Endothelial cell (in vitro differentiated cells): ENCODE results near the gene LPP. TPM values are rescaled to one million over a fixed set of nuclear protein-coding genes. Genes with fewer than 3 reads are reported as not detected.

Experiments used
- DNase-seq: peaks from one replicate; pipeline ENCODE4 v3.0.0; 2021; ENCODE audit warnings: low spot score
- H3K27ac Mint-ChIP-seq: one replicate; pipeline ENCODE4 v1.8.0; 2021; ENCODE audit warnings: mixed read lengths, inconsistent platforms; ENCODE audit not compliant: unreplicated experiment
- H3K27me3 Mint-ChIP-seq: one replicate; pipeline ENCODE4 v1.8.0; 2021; ENCODE audit warnings: mild to moderate bottlenecking, moderate library complexity, mixed read lengths, inconsistent platforms; ENCODE audit not compliant: unreplicated experiment
- H3K36me3 Mint-ChIP-seq: one replicate; pipeline ENCODE4 v1.8.0; 2021; ENCODE audit warnings: mild to moderate bottlenecking, low read depth, mixed read lengths, inconsistent platforms; ENCODE audit not compliant: unreplicated experiment
- H3K4me1 Mint-ChIP-seq: one replicate; pipeline ENCODE4 v1.8.0; 2021; ENCODE audit warnings: mild to moderate bottlenecking, mixed read lengths, inconsistent platforms; ENCODE audit not compliant: unreplicated experiment
- H3K4me3 Mint-ChIP-seq: one replicate; pipeline ENCODE4 v1.8.0; 2021; ENCODE audit warnings: mild to moderate bottlenecking, mixed read lengths, inconsistent platforms; ENCODE audit not compliant: unreplicated experiment
- H3K9me3 Mint-ChIP-seq: one replicate; pipeline ENCODE4 v1.8.0; 2021; ENCODE audit warnings: mixed read lengths, inconsistent platforms; ENCODE audit not compliant: unreplicated experiment
- CTCF ChIP-seq: fragments of 200-600 bp; sonication (generic); IDR thresholded peaks from one replicate; pipeline ENCODE4 v1.5.0; 2021; ENCODE audit warnings: antibody characterized with exemption; ENCODE audit not compliant: unreplicated experiment
- total RNA-seq: library from RNA; stranded (reverse); fragmentation: NEBNext Ultra II Directional; extraction: Animal tissue kit (Norgen Biotek cat#: 25700); gene quantifications from one replicate; pipeline ENCODE4 v1.2.1, GENCODE V29; 2021; ENCODE audit not compliant: unreplicated experiment

Gene LPP
- total RNA-seq, 1 donor from 2014 or later, result 181 TPM

GRCh38 chr3:188583341-188584161, 429.6 kb downstream of the LPP start:
- Mint-ChIP-seq H3K4me3 (no peak overlapping the region), H3K36me3 (no peaks in the 10 kb centered on the region), H3K9me3 (no peaks in the 10 kb centered on the region), H3K27me3 (no peaks in the 10 kb centered on the region), H3K27ac (no peak overlapping the region), H3K4me1 (peaks cover 5% of the 10 kb centered on the region)
- TF ChIP-seq CTCF, result no peak
- no peak for DNase-seq

GRCh38 chr3:188584162-188584529, 430.2 kb downstream of the LPP start:
- H3K4me1 Mint-ChIP-seq, result peaks cover 7% of the 10 kb centered on the region
- DNase-seq, result no peak
- no peaks in the 10 kb centered on the region for H3K27me3 Mint-ChIP-seq
- H3K36me3 Mint-ChIP-seq, result no peaks in the 10 kb centered on the region
- no peak overlapping the region for H3K27ac Mint-ChIP-seq
- H3K9me3 Mint-ChIP-seq, result no peaks in the 10 kb centered on the region
- H3K4me3 Mint-ChIP-seq, result no peak overlapping the region
- TF ChIP-seq CTCF, result no peak

DNA sequence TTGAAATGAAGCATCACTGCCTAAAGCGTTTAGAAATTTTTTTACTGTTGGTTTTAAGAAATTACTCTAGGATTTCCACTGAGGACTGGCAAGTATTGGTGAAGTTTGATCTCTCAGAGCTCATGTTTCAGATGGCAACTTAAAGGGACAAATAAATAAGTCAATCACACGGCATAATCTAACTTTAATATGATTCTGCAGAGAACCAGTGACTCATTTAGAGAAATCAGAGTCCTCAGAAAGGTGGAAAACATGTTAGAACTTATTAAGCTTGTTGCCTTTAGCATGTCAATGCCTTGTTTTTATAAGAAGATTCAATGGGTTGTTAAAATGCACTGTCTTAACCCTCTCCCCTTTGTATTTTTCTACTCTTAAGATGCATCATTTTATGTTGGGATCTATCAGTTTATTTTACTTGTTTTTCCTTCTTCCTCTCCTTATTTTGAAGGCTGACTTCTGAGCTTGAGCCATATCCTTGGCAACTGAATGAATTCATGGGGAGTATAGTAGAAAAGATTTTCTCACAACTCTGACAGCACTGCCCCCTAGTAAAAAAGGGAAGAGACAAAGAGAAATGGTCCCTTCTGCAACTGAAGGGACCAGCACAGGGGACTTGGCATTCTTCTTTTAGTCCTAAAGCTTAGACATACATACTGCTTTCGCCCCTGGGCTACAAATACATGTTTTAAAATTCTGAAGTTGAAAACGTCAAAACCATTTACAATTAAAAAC, 431.2 kb downstream of the LPP start:
- DNase-seq, result no peak
- H3K4me3 Mint-ChIP-seq, result no peak overlapping the region

GRCh38 chr3:188589071-188589470, 435.1 kb downstream of the LPP start:
- no peak for DNase-seq
- peaks cover 11% of the 10 kb centered on the region for H3K4me1 Mint-ChIP-seq
- H3K4me3 Mint-ChIP-seq, result no peak overlapping the region
- H3K36me3 Mint-ChIP-seq, result no peaks in the 10 kb centered on the region
- TF ChIP-seq CTCF, result no peak
- no peaks in the 10 kb centered on the region for H3K9me3 Mint-ChIP-seq
- H3K27ac Mint-ChIP-seq, result no peak overlapping the region
- H3K27me3 Mint-ChIP-seq, result no peaks in the 10 kb centered on the region

More for the DNA sequence above, 431.2 kb downstream of the LPP start:
- no peaks in the 10 kb centered on the region for H3K27me3 Mint-ChIP-seq
- no peak overlapping the region for H3K27ac Mint-ChIP-seq
- TF ChIP-seq CTCF, result no peak
- peaks cover 7% of the 10 kb centered on the region for H3K4me1 Mint-ChIP-seq
- H3K36me3 Mint-ChIP-seq, result no peaks in the 10 kb centered on the region
- H3K9me3 Mint-ChIP-seq, result no peaks in the 10 kb centered on the region

DNA sequence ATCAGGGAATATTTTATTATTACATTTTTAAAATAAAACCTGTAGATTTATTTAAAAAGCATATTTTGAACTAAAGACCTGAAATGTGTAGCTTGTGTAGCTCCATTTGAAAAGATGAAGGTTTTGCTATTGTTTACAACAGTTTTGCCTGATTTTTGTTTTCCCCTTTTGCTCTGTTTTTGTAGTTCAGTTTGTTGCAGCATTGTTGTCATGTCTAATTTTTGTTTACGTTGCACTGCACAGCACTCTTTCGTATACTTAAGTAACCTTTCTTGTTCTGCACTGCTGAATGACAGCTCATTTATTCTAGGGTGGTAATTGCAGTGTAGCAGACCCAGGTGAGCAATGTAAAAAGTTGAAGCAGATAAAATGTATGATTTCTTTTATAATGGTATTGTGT, 435.8 kb downstream of the LPP start:
- Mint-ChIP-seq H3K4me1 (peaks cover 8% of the 10 kb centered on the region), H3K4me3 (no peak overlapping the region), H3K9me3 (no peaks in the 10 kb centered on the region), H3K27ac (no peak overlapping the region), H3K27me3 (no peaks in the 10 kb centered on the region), H3K36me3 (no peaks in the 10 kb centered on the region)
- TF ChIP-seq CTCF, result no peak
- no peak for DNase-seq
